Skin epidermis (tissue), 12 donors: ENCODE measurements around the gene AVEN.
"Not testable (repeated sequence)": the region's sequence is repeated elsewhere in the genome, so short reads cannot be mapped to it uniquely, and the experiment has no call there.

Experiments used
- H3K27ac ChIP-seq, 21 experiments: fragments of 200-600 bp; sonication (generic) in 11 of 21; one replicate each; pipeline ENCODE4 v1.5.0; 2020; ENCODE audit warnings: mild to moderate bottlenecking in 3 of 21, inconsistent platforms in 2 of 21, moderate library complexity in 2 of 21
- H3K4me3 ChIP-seq, 7 experiments: fragments of 200-600 bp; sonication (generic) in 2 of 7; one replicate each; pipeline ENCODE4 v1.5.0; 2020; ENCODE audit warnings: inconsistent platforms in 2 of 7, mild to moderate bottlenecking in 2 of 7, moderate library complexity in 1 of 7

The AVEN gene

DNA sequence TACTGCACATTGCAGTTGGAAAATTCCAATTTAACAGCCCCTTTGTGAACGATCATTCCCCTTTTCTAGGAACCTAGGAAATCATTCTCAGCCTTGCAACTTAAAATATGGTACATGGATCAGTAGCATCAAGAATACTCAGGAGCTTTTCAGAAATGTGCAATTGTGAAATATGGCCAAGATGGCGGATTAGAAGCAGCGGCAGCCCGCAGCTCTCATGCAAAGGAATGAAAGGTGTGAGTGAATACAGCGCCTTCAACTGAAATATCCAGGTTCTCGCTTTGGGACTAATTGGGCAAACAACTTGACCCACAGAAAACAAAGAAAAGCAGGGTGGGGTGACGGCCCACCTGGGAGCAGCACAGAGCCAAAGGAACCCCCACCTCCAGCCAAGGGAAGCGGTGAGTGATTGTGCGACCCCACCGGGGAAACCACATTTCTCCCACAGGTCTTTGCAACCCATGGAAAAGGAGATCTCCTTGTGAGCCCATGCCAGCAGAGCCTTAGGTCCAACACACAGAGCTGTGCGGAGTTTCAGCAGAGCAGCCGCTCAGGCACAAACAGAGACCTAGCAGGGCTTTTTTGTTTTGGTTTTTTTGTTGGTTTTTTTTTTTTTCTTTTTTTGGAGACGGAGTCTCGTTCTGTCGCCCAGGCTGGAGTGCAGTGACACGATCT lies 7.6 kb upstream of the AVEN start:
- Histone ChIP-seq H3K4me3 (no peak overlapping the region), H3K27ac (no peak overlapping the region)

DNA sequence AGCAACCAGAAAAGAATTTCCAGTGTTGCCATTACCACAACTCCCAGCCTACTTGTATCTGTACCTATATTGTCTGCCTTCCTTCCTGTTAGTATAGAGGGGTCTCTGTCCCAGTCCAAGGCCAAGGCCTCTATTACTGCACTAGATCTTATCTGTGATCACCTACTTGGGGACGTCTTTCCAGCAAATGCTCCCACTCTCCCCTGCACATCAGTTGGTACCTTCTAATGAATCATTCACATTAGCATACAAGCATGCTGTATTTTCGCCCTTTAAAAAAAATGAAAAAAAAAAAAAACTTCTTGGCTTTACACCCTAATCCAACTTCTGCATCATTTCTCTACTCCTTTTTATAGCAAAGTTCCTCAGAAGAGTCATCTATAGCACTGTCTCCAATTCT lies 4.8 kb upstream of the AVEN start:
- Histone ChIP-seq H3K27ac (no peak overlapping the region), H3K4me3 (no peak overlapping the region)

DNA sequence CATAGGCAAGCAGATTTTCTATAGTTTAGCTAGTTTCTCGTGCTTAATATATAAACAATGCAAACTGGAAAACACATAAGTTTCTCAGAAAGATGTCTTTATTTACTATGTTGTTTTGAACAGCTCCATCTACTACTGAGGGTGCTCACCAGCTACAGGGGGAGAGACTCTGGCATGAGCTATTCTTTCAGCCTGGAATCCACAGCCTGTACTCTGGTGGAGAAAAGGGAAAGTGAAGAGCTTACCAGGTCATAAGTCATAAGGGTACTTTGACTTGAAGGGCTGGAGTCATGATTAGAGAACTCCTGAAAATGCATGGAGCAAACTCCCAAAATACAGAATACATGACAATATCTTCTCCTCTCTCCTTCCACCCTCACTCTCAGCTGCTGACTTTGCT lies 4.4 kb upstream of the AVEN start:
- Histone ChIP-seq H3K27ac (peak overlapping the region in 1 of 21 experiments; percentile 30), H3K4me3 (no peak overlapping the region)

DNA sequence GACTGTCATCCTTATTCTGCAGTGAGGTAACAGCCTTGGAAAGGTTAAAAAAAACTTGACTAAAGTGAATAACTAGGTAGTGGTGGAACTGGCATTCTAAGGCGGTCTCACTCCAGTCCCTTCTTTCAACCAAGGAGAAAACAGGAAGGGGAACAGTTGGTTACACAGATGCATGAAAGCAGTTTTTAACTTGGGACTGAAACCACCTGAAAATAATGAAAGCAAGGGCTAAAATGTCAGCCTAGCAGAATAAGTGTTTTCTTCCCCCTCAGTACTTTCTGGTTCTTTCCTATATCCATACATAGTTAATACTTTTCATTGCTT lies 748 bp upstream of the AVEN start:
- H3K4me3 ChIP-seq = peak overlapping the region in 2 of 7 experiments; percentile 48 to 62
- H3K27ac ChIP-seq = peak overlapping the region in 4 of 21 experiments; percentile 91 to 97 (median 95)

DNA sequence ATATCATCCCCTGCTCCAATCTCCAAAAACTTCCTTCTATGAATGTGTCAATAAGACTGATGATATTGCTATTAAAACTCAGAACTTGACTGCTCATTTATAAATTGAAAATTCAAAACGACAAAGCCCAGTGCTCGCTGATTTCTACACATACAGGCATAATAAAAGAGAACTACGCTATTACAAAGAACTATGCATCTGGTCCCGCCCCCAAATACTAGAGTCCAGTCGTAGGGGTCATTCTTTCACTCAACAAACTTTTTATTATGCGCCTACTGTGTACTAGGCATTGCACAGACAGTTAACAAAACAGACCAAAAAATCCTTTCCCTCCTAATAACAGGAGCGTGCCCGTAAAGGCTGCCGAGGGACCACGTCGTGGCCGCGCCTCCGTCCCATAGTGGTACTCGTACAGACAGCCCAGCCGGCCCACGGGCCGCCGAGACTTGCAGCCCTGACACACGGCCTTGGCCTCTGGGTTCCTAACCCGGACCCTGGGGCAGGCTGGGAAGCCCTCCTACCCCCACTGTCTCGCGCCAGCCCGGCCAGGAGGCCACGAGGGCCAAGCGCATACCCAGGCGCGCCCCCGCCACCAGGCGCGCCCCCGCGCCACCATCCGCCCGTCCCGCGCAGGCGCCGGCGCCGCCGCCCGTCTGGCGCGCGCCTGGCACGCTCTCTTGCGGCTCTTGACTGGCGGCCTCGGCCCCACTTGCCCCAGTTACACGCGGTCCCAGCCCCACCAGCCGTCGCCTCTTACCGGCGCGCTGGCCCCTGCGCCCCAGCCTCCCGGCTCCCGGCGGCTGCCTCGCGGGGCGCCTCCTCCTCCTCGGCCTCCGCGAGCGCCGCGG lies 757 bp downstream of the AVEN start:
- H3K27ac ChIP-seq = peak overlapping the region; percentile 78 to 97 (median 90)
- H3K4me3 ChIP-seq = peak overlapping the region; percentile 48 to 83 (median 65)

DNA sequence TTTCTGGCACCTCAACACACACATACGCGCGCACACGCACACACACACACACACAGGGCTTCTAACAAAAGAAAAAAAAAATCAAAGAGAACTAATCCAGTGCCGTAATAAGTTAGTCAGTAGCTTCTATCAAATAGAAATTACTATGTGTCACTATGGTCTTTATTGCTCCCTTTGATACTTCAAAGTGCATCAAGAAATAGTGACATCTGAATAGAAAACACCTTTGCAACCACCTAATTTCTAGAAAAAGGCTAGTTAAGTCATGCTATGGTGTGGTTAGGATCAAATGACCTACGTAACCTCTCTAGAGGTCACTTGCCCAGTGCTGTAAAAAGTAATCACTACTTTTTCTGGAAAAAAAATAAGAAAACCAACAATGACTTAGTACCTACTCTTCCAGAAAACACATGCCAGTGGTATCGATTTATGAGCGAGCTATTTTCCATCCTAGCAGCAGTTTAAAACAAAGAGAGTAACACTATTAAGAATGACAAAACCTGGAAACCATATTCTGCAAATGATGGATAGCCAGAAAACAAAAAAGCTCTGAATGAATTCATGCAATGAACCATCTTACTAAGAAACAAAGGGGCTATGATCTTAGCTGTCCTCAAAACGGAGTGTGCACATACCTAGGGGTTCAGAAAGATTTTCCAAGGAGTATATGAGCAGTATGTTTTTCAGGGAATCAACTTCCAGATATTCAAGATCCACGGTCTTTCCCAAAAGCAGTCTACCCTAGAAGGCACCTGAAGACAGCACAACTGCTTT lies 6.8 kb downstream of the AVEN start:
- no peak overlapping the region for H3K4me3 ChIP-seq
- H3K27ac ChIP-seq = no peak overlapping the region

DNA sequence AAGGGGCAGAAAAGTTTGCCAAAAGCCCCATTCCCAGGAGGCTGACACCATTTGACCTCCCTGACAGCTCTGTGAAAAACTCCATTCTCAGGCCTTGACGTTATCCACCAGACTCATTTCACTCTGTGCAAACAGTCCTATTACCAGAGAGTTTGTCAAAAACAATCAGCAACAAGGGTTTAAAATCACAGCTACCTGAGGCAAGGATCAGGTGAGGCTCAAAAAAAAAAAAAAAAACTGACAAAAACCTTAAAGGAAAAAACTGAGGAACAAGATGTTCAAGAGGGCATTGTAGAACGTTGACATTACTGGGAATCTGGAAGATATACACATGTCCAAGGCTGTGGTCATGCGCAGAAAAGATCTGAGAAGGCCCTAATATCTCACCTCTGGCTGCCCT lies 11.4 kb downstream of the AVEN start:
- Histone ChIP-seq H3K27ac (no peak overlapping the region), H3K4me3 (no peak overlapping the region)

DNA sequence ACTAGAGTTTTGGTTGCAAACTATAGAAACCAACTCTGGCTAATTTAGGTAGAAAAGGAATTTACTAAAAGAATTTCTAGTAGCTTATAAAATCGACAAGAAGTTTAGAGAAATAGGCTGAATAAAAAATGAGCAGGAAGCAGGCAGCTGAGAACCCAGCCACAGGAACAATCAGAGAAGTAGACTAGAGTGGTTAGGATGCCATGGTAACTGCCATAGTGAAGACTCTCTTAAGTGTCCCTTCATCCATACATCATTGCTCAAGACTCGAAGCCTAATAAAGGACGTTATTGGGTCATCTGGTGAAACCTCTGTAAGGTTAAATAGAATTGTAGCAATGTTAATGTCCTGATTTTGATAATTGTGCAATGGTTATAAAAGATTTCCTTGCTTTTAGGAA lies 13.8 kb downstream of the AVEN start:
- no peak overlapping the region for H3K27ac ChIP-seq
- H3K4me3 ChIP-seq = no peak overlapping the region

DNA sequence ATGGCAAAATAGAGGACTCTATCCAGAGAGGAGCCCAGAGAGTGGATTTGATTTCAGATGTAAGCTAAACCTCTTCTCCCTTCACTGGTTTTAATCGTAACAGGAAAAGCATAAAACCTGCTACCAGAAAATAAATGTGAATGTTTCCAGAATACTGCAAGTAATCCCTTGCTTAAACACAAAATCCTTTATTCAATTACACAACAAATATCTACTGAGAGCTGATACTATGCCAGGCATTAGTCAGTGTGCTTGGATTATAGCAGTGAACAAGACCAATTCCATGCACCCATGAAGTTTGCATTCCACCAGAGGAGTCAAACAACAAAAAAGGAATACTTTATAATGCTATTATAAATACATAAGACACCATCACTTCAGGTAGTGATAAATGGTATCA lies 15.1 kb downstream of the AVEN start:
- H3K27ac ChIP-seq = no peak overlapping the region
- no peak overlapping the region for H3K4me3 ChIP-seq

DNA sequence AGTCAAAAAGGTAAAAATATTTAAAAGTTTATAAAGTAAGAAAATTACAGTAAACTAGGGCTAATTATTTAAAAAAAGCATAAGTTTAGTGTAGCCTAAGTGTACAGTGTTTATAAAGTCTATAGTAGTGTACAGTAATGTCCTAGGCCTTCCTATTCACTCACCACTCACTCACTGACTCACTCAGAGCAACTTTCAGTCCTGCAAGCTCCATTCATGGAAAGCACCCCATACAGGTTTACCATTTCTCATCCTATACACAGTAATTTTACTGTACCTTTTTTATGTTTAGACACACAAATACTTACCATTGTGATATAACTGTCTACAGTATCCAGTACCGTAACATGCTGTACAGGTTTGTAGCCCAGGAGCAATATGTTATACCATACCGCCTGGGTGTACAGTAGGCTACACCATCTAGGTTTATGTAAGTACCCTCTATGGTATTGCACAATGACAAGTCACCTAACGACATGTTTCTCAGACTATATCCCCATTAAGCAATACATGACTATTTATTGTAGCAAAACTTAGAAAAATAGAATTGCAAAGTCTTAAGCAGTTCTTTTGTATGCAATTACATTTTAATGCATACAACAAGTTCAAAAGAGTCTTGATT lies 19.5 kb downstream of the AVEN start:
- no peak overlapping the region for H3K4me3 ChIP-seq
- no peak overlapping the region for H3K27ac ChIP-seq

DNA sequence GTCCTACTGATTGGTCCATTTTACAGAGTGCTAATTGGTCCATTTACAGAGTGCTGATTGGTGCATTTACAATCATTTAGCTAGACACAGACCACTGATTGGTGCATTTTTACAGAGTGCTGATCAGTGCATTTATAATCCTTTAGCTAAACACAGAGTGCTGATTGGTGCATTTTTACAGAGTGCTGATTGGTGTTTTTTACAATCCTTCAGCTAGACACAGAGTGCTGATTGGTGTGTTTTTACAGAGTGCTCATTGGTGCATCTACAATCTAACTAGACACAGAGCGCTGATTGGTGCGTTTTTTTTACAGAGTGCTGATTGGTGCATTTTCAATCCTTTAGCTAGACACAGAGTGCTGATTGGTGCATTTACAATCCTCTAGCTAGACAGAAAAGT lies 20.3 kb downstream of the AVEN start:
- not testable (repeated sequence) for H3K4me3 ChIP-seq, H3K27ac ChIP-seq

DNA sequence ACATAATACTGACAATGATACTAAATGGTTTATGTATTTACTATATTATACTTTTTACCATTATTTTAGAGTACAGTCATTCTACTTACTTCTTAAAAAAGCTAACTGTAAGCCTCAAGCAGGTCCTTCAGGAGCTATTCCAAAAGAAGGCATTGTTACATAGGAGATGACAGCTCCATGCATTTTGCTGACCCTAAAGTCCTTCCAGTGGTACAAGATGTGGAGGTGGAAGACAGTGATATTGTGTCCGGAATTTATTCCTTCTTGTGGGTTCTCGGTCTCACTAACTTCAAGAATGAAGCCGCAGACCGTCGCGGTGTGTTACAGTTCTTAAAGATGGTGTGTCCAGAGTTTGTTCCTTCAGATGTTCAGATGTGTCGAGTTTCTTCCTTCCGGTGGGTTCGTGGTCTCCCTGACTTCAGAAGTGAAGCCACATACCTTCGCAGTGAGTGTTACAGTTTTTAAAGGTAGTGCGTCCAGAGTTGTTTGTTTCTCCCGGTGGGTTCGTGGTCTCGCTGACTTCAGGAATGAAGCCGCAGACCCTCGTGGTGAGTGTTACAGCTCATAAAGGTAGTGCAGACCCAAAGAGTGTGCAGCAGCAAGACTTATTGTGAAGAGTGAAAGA lies 20.9 kb downstream of the AVEN start:
- Histone ChIP-seq H3K27ac (no peak overlapping the region), H3K4me3 (no peak overlapping the region)

DNA sequence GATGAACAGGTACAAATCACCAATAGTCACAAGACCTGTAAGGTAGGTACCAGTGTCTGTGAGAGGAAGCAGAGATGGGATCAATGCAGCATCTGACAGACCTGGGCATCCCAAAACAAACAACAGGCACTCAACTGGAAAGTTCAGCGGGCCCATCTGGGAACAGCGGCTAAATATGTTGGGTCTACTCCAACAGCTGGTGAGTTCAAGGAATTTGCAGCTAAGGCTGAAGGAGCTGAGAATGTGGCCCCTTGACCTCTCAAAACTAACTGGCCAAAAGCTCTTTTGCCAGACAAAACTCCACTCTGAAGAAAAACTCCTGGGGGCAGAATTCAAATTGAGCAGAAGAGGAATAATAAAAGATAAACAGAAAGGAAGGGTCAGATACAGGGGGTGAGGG lies 24.4 kb downstream of the AVEN start:
- H3K4me3 ChIP-seq = no peak overlapping the region
- no peak overlapping the region for H3K27ac ChIP-seq

DNA sequence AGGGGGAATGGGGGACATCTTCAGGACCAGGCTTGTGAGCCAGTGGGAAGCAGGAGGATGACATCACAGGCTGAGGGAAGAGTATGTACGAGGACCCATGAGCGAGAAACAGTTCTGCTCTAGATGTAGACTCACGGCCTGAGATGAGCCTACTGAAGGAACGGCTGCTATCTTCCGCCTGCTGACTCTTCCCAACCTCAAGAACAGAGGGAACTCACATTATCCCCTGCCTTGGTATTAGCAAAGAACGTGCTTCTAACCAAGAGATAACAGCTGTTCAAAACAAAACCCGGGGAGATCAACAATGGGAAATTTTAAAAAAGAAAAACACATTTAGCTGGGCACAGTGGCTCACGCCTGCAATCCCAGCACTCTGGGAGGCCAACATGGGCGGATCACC lies 25.3 kb downstream of the AVEN start:
- Histone ChIP-seq H3K4me3 (no peak overlapping the region), H3K27ac (no peak overlapping the region)

DNA sequence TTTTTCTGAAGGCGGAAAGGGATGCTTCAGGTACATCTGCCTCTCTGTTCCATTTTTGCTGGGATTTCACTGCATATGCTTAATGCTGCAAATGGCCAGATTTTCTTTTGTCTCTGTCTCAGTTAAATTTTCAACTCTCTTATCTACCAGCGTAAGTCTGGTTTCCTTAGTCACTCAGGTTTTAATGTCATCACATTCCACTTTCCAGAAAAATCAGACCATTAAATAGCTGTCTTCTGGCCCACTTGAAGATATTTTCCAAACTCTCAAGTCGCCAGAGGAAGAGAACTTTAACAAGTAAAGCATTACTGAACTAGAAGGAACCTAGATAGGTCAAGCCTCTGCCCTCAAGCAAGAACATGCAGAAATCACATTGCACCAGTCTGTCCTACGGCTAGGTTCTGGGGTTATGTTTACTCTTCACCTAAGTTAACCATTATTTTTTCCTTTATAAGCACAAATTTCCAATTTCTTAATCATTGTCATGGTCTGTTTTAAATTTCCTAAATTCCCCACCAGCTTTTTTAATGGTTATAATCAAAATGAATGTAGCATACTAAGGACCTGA lies 26.5 kb downstream of the AVEN start:
- Histone ChIP-seq H3K4me3 (no peak overlapping the region), H3K27ac (no peak overlapping the region)

DNA sequence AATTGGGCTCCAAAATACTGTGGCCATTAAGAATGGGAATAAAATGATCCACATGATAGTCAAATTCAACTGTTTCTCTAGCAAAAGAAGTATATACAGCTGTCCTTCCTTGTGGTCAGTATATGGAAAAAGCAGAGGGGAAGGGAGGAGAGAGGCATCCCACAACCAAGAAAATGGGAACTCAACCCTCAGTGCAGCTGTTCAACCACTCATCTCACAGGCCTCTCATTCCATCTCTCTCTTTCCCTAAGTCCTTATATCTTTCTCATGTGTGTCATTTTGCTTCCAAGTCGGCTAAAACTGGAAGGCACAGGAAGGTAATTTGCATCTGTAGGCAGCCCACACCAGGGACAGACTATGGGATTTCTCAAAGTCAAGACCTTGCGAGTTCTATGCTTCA lies 27.5 kb downstream of the AVEN start:
- Histone ChIP-seq H3K27ac (no peak overlapping the region), H3K4me3 (no peak overlapping the region)

DNA sequence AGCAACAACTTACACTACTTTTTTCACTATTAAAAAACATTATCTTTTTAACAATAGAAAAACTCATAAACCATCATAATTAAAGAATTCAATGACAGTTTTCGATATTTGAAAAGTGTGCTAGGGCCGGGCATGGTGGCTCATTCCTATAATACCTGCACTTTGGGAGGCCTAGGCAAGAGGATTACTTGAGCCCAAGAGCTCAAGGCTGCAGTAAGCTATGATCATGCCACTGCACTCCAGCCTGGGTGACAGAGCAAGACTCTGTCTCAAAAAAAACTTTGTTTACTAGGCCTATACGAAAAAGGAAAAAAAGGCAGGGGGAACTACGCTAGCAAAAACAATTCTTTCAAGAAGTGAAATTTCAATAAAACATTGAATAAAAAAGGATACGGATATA lies 28.1 kb downstream of the AVEN start:
- Histone ChIP-seq H3K4me3 (no peak overlapping the region), H3K27ac (no peak overlapping the region)

DNA sequence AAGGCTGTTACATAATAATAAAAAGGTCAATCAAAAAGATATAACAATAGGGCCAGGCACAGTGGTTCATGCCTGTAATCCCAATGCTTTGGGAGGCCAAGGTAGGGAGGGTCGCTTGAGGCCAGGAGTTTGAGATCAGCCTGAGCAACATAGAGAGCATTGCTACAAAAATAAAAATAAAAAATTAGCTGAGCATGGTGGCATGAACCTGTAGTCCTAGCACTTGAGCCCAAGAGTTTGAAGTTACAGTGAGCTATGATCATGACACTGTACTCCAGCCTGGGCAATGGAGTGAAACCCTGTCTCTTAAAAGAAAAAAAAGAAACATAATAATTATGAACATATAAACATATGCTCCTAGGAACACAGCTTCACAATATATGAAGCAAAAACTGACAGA lies 29.3 kb downstream of the AVEN start:
- Histone ChIP-seq H3K27ac (no peak overlapping the region), H3K4me3 (no peak overlapping the region)

DNA sequence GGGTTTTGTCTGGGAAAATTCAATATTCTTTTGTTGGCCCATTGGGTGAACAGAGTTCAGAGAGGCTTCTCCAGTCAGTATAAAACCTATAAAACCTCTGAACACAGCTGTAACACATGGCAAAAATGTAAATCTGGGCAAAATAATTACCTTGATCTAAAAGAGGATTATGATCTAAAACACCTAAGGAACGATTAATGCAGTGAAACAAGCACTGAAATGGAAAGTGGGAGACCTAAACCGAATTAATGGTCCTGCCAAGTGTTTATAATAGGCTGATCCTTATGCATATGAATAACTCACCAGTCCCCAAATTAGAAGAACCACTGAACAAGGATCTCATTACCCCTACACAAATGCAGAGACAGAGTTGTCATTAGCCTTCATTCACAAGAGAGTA lies 32.6 kb downstream of the AVEN start:
- Histone ChIP-seq H3K27ac (no peak overlapping the region), H3K4me3 (no peak overlapping the region)

DNA sequence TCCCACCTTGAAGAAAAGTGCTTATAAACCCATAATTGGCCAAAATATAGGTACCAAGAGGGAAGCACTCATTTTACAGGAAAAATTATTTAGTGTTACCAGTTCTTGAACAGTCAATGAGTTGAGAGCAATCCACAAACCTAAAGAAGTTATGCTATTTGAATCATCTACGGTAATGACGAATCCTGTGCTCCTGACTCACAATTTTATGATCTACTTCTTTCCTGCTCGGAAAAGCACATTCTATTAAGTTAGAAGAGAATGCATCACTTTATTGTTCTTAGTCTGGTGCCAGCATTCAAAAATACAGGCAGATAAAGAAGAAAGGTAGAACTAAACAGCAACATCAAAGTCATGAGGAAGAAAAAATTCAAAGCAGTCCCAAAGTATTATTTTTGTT lies 37.5 kb downstream of the AVEN start:
- H3K4me3 ChIP-seq = no peak overlapping the region

More for the DNA sequence above, 37.5 kb downstream of the AVEN start:
- H3K27ac ChIP-seq = no peak overlapping the region
